B cell (primary cell): Measurements from ENCODE around the gene HIP1R.

Source experiments
- EZH2 ChIP-seq: IDR thresholded peaks from 2 replicates; pipeline ENCODE4 v1.6.1; 2012; ENCODE audit warnings: borderline replicate concordance, low read depth, mild to moderate bottlenecking, moderate library complexity, low read length; ENCODE audit not compliant: insufficient read depth, poor library complexity, severe bottlenecking
- TF ChIP-seq, protein P1 (sequence below): fragments of 200-600 bp; IDR thresholded peaks from one replicate; pipeline ENCODE4 v1.8.0; 2022; ENCODE audit warnings: antibody characterized with exemption, mild to moderate bottlenecking

GRCh38 chr12:122827258-122827657 lies 8.0 kb upstream of the HIP1R start:
- TF ChIP-seq, protein P1, sequence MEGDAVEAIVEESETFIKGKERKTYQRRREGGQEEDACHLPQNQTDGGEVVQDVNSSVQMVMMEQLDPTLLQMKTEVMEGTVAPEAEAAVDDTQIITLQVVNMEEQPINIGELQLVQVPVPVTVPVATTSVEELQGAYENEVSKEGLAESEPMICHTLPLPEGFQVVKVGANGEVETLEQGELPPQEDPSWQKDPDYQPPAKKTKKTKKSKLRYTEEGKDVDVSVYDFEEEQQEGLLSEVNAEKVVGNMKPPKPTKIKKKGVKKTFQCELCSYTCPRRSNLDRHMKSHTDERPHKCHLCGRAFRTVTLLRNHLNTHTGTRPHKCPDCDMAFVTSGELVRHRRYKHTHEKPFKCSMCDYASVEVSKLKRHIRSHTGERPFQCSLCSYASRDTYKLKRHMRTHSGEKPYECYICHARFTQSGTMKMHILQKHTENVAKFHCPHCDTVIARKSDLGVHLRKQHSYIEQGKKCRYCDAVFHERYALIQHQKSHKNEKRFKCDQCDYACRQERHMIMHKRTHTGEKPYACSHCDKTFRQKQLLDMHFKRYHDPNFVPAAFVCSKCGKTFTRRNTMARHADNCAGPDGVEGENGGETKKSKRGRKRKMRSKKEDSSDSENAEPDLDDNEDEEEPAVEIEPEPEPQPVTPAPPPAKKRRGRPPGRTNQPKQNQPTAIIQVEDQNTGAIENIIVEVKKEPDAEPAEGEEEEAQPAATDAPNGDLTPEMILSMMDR, result no peak
- TF ChIP-seq EZH2, result no peak
